Neural cell (in vitro differentiated cells): ENCODE data around the gene MARVELD2.

Experiments
- CTCF ChIP-seq: fragments of 450-650 bp; IDR thresholded peaks from 2 replicates; pipeline ENCODE4 v1.5.1; 2014; ENCODE audit warnings: antibody characterized with exemption, mild to moderate bottlenecking, moderate library complexity; ENCODE audit not compliant: poor library complexity, severe bottlenecking
- EZH2 ChIP-seq: fragments of 200-600, 300-800 bp; shearing (Covaris generic), sonication (generic); IDR thresholded peaks from 2 replicates; pipeline ENCODE4 v1.6.1; 2014; ENCODE audit warnings: antibody characterized with exemption, low read length, borderline replicate concordance, mild to moderate bottlenecking; ENCODE audit not compliant: insufficient read depth, poor library complexity, severe bottlenecking
- REST ChIP-seq: IDR thresholded peaks from 2 replicates; pipeline ENCODE4 v1.6.1; 2012; ENCODE audit warnings: borderline replicate concordance

- TF ChIP-seq EZH2 (no peak), CTCF (no peak), REST (no peak)
Observed at GRCh38 chr5:69477170-69477569, 62.3 kb downstream of the MARVELD2 start.
